ENCODE data around the gene SMC5. TPM values are rescaled to one million over a fixed set of nuclear protein-coding genes. Genes with fewer than 3 reads are reported as not detected.
"Not testable (repeated sequence)": the region's sequence is repeated elsewhere in the genome, so short reads cannot be mapped to it uniquely, and the experiment has no call there.

Gene SMC5
- total RNA-seq, 1 experiment from 2014 or later: 27.5 TPM

DNA sequence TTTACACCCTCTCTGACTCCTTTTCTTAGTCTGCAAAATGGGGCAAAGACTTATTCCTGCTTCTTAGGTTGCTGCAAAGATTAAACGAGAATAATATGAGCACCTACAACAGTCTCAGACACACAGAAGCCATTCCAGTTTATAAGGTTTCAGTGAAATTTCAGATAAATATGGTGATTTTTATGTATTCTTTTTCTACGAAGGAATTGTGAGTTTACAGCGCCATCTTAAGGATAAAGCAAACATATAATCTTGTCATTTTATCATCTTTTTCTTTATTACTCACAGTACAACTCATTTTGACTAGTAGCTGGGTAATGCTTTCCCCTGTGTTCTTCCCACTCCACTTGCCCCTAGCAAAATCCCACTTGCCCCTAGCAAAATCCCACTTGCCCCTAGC, 29.2 kb upstream of the SMC5 start:
- Histone ChIP-seq H3K36me3 (ENCODE audit: control insufficient read depth in 1 of 2, insufficient read depth in 2 of 2, low read length in 2 of 2) (no peaks in the 10 kb centered on the region), H3K9me3 (ENCODE audit: control insufficient read depth in 1 of 2, insufficient read depth in 1 of 2, low read depth in 1 of 2, low read length in 2 of 2) (no peaks in the 10 kb centered on the region), H3K4me3 (replicated peaks in 1 of 2; ENCODE audit: low read depth in 1 of 2, low read length in 2 of 2) (no peak overlapping the region), H3K4me1 (ENCODE audit: control insufficient read depth in 1 of 2, insufficient read depth in 2 of 2, low read length in 2 of 2) (no peaks in the 10 kb centered on the region), H3K79me2 (ENCODE audit: insufficient read depth, low read length) (no peaks in the 10 kb centered on the region), H3K27ac (ENCODE audit: low read depth, low read length) (no peak overlapping the region), H4K20me1 (ENCODE audit: insufficient read depth) (no peaks in the 10 kb centered on the region), H2AFZ (ENCODE audit: low read depth, low read length, poor library complexity, severe bottlenecking) (no peak overlapping the region), H3K9ac (ENCODE audit: low read length) (no peak overlapping the region), H3K27me3 (ENCODE audit: insufficient read depth, low read length) (no peaks in the 10 kb centered on the region), H3K4me2 (ENCODE audit: low read length) (no peak overlapping the region), H3K9me2 (ENCODE audit: insufficient read depth) (no peaks in the 10 kb centered on the region)
- peak; percentile 18 for DNase-seq (ENCODE audit: low read depth, low spot score)
- ChIA-PET RAD21 (ENCODE audit: low non-redundant PET in 1 of 2, low total read pairs in 2 of 2, uncharacterized antibody in 2 of 2, unreplicated experiment in 2 of 2) (interaction anchor here in 1 of 2 experiments (1.3 kb wide), 1 partner anchor 258 kb away, joined by 4 read pairs; no protein-coding TSS in a partner anchor), POLR2A (no interaction called here), CTCF (interaction anchor here (0.7 to 2.0 kb wide), 8 partner anchors 23 to 556 kb away, joined by 3 to 8 read pairs (median 5); no protein-coding TSS in a partner anchor)
- peak; percentile 42; the same call in 1 of the 2 replicates for ATAC-seq
- BruUV-seq (replicated peaks): no TSS peak
- peak; percentile 72 for TF ChIP-seq RAD21 (IDR thresholded peaks at IDR 0.05; ENCODE audit: low read depth)
- TF ChIP-seq, protein P1, sequence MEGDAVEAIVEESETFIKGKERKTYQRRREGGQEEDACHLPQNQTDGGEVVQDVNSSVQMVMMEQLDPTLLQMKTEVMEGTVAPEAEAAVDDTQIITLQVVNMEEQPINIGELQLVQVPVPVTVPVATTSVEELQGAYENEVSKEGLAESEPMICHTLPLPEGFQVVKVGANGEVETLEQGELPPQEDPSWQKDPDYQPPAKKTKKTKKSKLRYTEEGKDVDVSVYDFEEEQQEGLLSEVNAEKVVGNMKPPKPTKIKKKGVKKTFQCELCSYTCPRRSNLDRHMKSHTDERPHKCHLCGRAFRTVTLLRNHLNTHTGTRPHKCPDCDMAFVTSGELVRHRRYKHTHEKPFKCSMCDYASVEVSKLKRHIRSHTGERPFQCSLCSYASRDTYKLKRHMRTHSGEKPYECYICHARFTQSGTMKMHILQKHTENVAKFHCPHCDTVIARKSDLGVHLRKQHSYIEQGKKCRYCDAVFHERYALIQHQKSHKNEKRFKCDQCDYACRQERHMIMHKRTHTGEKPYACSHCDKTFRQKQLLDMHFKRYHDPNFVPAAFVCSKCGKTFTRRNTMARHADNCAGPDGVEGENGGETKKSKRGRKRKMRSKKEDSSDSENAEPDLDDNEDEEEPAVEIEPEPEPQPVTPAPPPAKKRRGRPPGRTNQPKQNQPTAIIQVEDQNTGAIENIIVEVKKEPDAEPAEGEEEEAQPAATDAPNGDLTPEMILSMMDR (IDR thresholded peaks at IDR 0.05 in 2 of 3, conservative IDR thresholded peaks at IDR 0.05 in 1 of 3; ENCODE audit: borderline replicate concordance in 1 of 3, insufficient read depth in 1 of 3, low read depth in 2 of 3, low read length in 2 of 3): peak in 2 of 3 experiments; percentile 44 to 55; a peak in 3 of 6 replicates
- TF ChIP-seq EGR1 (IDR thresholded peaks at IDR 0.05; ENCODE audit: low read depth): no peak
- intact Hi-C loops (cut with micrococcal nuclease): loop anchor here (1.0 to 10.0 kb wide), 3 partner anchors 117 to 805 kb away; no protein-coding TSS in a partner anchor

DNA sequence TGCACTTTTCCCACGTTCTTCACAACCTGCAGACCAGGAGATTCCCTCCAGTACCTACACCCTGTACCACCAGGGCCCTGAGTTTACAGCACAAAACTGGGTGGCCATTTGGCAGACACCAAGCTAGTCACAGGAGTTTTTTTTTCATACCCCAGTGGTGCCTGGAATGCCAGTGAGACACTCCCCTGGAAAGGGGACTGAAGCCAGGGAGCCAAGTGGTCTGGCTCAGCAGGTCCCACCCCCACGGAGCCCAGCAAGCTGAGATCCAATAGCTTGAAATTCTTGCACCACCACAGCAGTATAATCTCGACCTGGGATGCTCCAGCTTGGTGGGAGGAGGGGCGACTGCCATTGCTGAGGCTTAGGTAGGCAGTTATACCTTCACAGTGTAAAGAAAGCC, 26.3 kb upstream of the SMC5 start:
- POLR2A ChIA-PET: no interaction called here
- Histone ChIP-seq H4K20me1 (ENCODE audit: insufficient read depth) (no peaks in the 10 kb centered on the region), H3K9me2 (ENCODE audit: insufficient read depth) (no peaks in the 10 kb centered on the region), H2AFZ (ENCODE audit: low read depth, low read length, poor library complexity, severe bottlenecking) (no peak overlapping the region), H3K9me3 (ENCODE audit: control insufficient read depth in 1 of 2, insufficient read depth in 1 of 2, low read depth in 1 of 2, low read length in 2 of 2) (no peaks in the 10 kb centered on the region), H3K9ac (ENCODE audit: low read length) (no peak overlapping the region), H3K36me3 (ENCODE audit: control insufficient read depth in 1 of 2, insufficient read depth in 2 of 2, low read length in 2 of 2) (no peaks in the 10 kb centered on the region), H3K27ac (ENCODE audit: low read depth, low read length) (no peak overlapping the region), H3K27me3 (ENCODE audit: insufficient read depth, low read length) (no peaks in the 10 kb centered on the region), H3K4me2 (ENCODE audit: low read length) (no peak overlapping the region), H3K4me1 (ENCODE audit: control insufficient read depth in 1 of 2, insufficient read depth in 2 of 2, low read length in 2 of 2) (no peaks in the 10 kb centered on the region), H3K79me2 (ENCODE audit: insufficient read depth, low read length) (no peaks in the 10 kb centered on the region), H3K4me3 (replicated peaks in 1 of 2; ENCODE audit: low read depth in 1 of 2, low read length in 2 of 2) (no peak overlapping the region)
- no peak for DNase-seq (ENCODE audit: low read depth, low spot score)
- intact Hi-C loops (cut with micrococcal nuclease): no loop called here
- CTCF ChIA-PET: no interaction called here
- RAD21 ChIA-PET (ENCODE audit: low non-redundant PET in 1 of 2, low total read pairs in 2 of 2, uncharacterized antibody in 2 of 2, unreplicated experiment in 2 of 2): interaction anchor here in 1 of 2 experiments (1.0 kb wide), 1 partner anchor 370 kb away, joined by 4 read pairs; no protein-coding TSS in a partner anchor
- no TSS peak for BruUV-seq (replicated peaks)
- no peak for TF ChIP-seq SP1 (IDR thresholded peaks at IDR 0.05; ENCODE audit: low read depth)
- no peak for TF ChIP-seq POLR2A (IDR thresholded peaks at IDR 0.05; ENCODE audit: borderline replicate concordance, extremely low read depth, insufficient read depth, insufficient read length)
- TF ChIP-seq, protein P2, sequence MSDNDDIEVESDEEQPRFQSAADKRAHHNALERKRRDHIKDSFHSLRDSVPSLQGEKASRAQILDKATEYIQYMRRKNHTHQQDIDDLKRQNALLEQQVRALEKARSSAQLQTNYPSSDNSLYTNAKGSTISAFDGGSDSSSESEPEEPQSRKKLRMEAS (IDR thresholded peaks at IDR 0.05): no peak
- no peak for TF ChIP-seq FOSL1 (IDR thresholded peaks at IDR 0.05; ENCODE audit: low read depth)
- ATAC-seq: no peak

DNA sequence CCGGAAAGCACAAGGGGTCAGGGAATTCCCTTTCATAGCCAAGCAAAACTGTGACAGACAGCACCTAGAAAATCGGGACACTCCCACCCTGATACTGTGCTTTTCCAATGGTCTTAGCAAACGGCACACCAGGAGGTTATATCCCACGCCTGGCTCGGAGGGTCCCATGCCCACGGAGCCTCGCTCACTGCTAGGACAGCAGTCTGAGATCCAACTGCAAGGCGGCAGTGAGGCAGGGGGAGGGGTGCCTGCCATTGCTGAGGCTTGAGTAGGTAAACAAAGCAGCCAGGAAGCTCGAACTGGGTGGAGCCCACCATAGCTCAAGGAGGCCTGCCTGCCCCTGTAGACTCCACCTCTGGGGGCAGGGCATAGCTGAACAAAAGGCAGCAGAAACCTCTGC, 24.6 kb upstream of the SMC5 start:
- POLR2A ChIA-PET; H3K9me3 ChIP-seq (ENCODE audit: control insufficient read depth in 1 of 2, insufficient read depth in 1 of 2, low read depth in 1 of 2, low read length in 2 of 2); H3K9me2 ChIP-seq (ENCODE audit: insufficient read depth); H3K27ac ChIP-seq (ENCODE audit: low read depth, low read length); BruUV-seq (replicated peaks); H3K36me3 ChIP-seq (ENCODE audit: control insufficient read depth in 1 of 2, insufficient read depth in 2 of 2, low read length in 2 of 2); CTCF ChIA-PET; H3K79me2 ChIP-seq (ENCODE audit: insufficient read depth, low read length); H3K4me1 ChIP-seq (ENCODE audit: control insufficient read depth in 1 of 2, insufficient read depth in 2 of 2, low read length in 2 of 2); H3K9ac ChIP-seq (ENCODE audit: low read length); ATAC-seq; H3K27me3 ChIP-seq (ENCODE audit: insufficient read depth, low read length); RAD21 ChIA-PET (ENCODE audit: low non-redundant PET in 1 of 2, low total read pairs in 2 of 2, uncharacterized antibody in 2 of 2, unreplicated experiment in 2 of 2); H4K20me1 ChIP-seq (ENCODE audit: insufficient read depth); H3K4me2 ChIP-seq (ENCODE audit: low read length); intact Hi-C loops (cut with micrococcal nuclease); DNase-seq (ENCODE audit: low read depth, low spot score); H3K4me3 ChIP-seq (replicated peaks in 1 of 2; ENCODE audit: low read depth in 1 of 2, low read length in 2 of 2); H2AFZ ChIP-seq (ENCODE audit: low read depth, low read length, poor library complexity, severe bottlenecking): not testable (repeated sequence)
